WTC11 (cell line): ENCODE results near the gene SERGEF. TPM values are rescaled to one million over a fixed set of nuclear protein-coding genes. Genes with fewer than 3 reads are reported as not detected.

Experiments used
- ATAC-seq: fragments of 200-7000 bp; cut with Tn5 transposase; 2 replicates; pipeline ENCODE4 v1.10.0; 2021; ENCODE audit warnings: mild to moderate bottlenecking, moderate library complexity
- CTCF ChIA-PET: fragments of 300-600 bp; sonication (Branson Sonifier 250); formaldehyde crosslinking; loops from one replicate; lab custom pipeline; 2021; ENCODE audit warnings: antibody characterized with exemption; lab: Charles Lee
- POLR2A ChIA-PET: fragments of 350-600 bp; sonication (Branson Sonifier 250); formaldehyde crosslinking; loops from one replicate; lab custom pipeline; 2021; ENCODE audit warnings: antibody characterized with exemption; lab: Charles Lee
- DNase-seq: peaks from one replicate; pipeline ENCODE4 v3.0.0; 2021; ENCODE audit warnings: low spot score
- H3K27ac Mint-ChIP-seq: 2 replicates; pipeline ENCODE4 v1.8.0; 2021; ENCODE audit warnings: mixed read lengths
- H3K27me3 Mint-ChIP-seq: 2 replicates; pipeline ENCODE4 v1.8.0; 2021; ENCODE audit warnings: low read depth, mild to moderate bottlenecking, moderate library complexity, mixed read lengths
- H3K36me3 Mint-ChIP-seq: 2 replicates; pipeline ENCODE4 v1.8.0; 2021; ENCODE audit warnings: mixed read lengths
- H3K4me1 Mint-ChIP-seq: 2 replicates; pipeline ENCODE4 v1.8.0; 2022; ENCODE audit warnings: mixed read lengths
- H3K4me3 Mint-ChIP-seq: 2 replicates; pipeline ENCODE4 v1.8.0; 2021; ENCODE audit warnings: mild to moderate bottlenecking, moderate library complexity, mixed read lengths
- H3K9me3 Mint-ChIP-seq: 2 replicates; pipeline ENCODE4 v1.8.0; 2021; ENCODE audit warnings: mixed read lengths
- CBFB ChIP-seq: sonication (generic); formaldehyde crosslinking; IDR thresholded peaks from 2 replicates; pipeline ENCODE4 v1.8.1; 2022; ENCODE audit warnings: mild to moderate bottlenecking, low read depth, missing genetic modification reagents
- ELF4 ChIP-seq: sonication (generic); formaldehyde crosslinking; IDR thresholded peaks from 2 replicates; pipeline ENCODE4 v1.8.1; 2022; ENCODE audit warnings: low read depth, mild to moderate bottlenecking, moderate library complexity, missing genetic modification reagents
- FOXJ3 ChIP-seq: sonication (generic); formaldehyde crosslinking; IDR thresholded peaks from 2 replicates; pipeline ENCODE4 v1.9.0; 2021; ENCODE audit warnings: missing genetic modification reagents, mild to moderate bottlenecking, borderline replicate concordance
- HMGA2 ChIP-seq: fragments of 250-450 bp; sonication (Bioruptor Pico); IDR thresholded peaks from 2 replicates; pipeline ENCODE4 v1.4.0; 2021; ENCODE audit warnings: mild to moderate bottlenecking, moderate library complexity
- IRF2 ChIP-seq: sonication (generic); formaldehyde crosslinking; IDR thresholded peaks from 2 replicates; pipeline ENCODE4 v1.8.0; 2022; ENCODE audit warnings: low read depth, missing genetic modification reagents, borderline replicate concordance
- JAZF1 ChIP-seq: fragments of 250-450 bp; sonication (Bioruptor Pico); IDR thresholded peaks from 2 replicates; pipeline ENCODE4 v1.9.0; 2021; ENCODE audit warnings: moderate library complexity, mild to moderate bottlenecking, inconsistent platforms
- JUN ChIP-seq: sonication (generic); formaldehyde crosslinking; IDR thresholded peaks from 2 replicates; pipeline ENCODE4 v1.8.0; 2023; ENCODE audit warnings: mild to moderate bottlenecking, missing genetic modification reagents
- NFYB ChIP-seq: sonication (generic); formaldehyde crosslinking; conservative IDR thresholded peaks from 2 replicates; pipeline ENCODE4 v1.8.0; 2022; ENCODE audit warnings: low read depth, missing genetic modification reagents
- NR1H2 ChIP-seq: sonication (generic); formaldehyde crosslinking; IDR thresholded peaks from 2 replicates; pipeline ENCODE4 v1.9.0; 2021; ENCODE audit warnings: mild to moderate bottlenecking, moderate library complexity, missing genetic modification reagents
- TP53 ChIP-seq: sonication (generic); formaldehyde crosslinking; IDR thresholded peaks from 2 replicates; pipeline ENCODE4 v1.8.1; 2023; ENCODE audit warnings: mild to moderate bottlenecking, missing genetic modification reagents
- total RNA-seq: library from RNA; stranded (reverse); gene quantifications from 3 replicates; pipeline ENCODE4 v1.2.3, GENCODE V29; 2021
- TF ChIP-seq, protein P1 (sequence below): sonication (generic); formaldehyde crosslinking; IDR thresholded peaks from 2 replicates; pipeline ENCODE4 v1.8.0; 2023; ENCODE audit warnings: missing genetic modification reagents, mild to moderate bottlenecking, borderline replicate concordance
- TF ChIP-seq, protein P2 (sequence below): fragments of 200-600 bp; IDR thresholded peaks from 2 replicates; pipeline ENCODE4 v1.8.0; 2022; ENCODE audit warnings: antibody characterized with exemption
- TF ChIP-seq, protein P3 (sequence below): fragments of 250-450 bp; sonication (Bioruptor Pico); IDR thresholded peaks from 2 replicates; pipeline ENCODE4 v1.9.0; 2021; ENCODE audit warnings: mild to moderate bottlenecking, borderline replicate concordance
- TF ChIP-seq, protein P4 (sequence below): sonication (generic); formaldehyde crosslinking; IDR thresholded peaks from 2 replicates; pipeline ENCODE4 v1.8.1; 2022; ENCODE audit warnings: low read depth, mild to moderate bottlenecking, moderate library complexity, missing genetic modification reagents, borderline replicate concordance
- TF ChIP-seq, protein P5 (sequence below): fragments of 250-450 bp; sonication (Bioruptor Pico); IDR thresholded peaks from 2 replicates; pipeline ENCODE4 v2.1.2; 2022; ENCODE audit warnings: mild to moderate bottlenecking, moderate library complexity
- TF ChIP-seq, protein P6 (sequence below): sonication (generic); formaldehyde crosslinking; IDR thresholded peaks from 2 replicates; pipeline ENCODE4 v1.8.1; 2022; ENCODE audit warnings: mild to moderate bottlenecking, missing genetic modification reagents, moderate library complexity, borderline replicate concordance

Gene SERGEF
- total RNA-seq, 1 experiment from 2014 or later = 35.5 TPM

- ChIA-PET POLR2A (no interaction called here), CTCF (interaction anchor here (1.1 to 1.7 kb wide), 3 partner anchors 13 to 212 kb away, joined by 3 to 7 read pairs (median 6); no protein-coding TSS in a partner anchor)
- DNase-seq (peak; percentile 35), ATAC-seq (peak; percentile 63)
- Mint-ChIP-seq H3K36me3 (peaks cover 10% of the 10 kb centered on the region; the same call in 1 of the 2 replicates), H3K9me3 (no peaks in the 10 kb centered on the region), H3K4me1 (no peaks in the 10 kb centered on the region), H3K4me3 (no peak overlapping the region), H3K27me3 (no peaks in the 10 kb centered on the region), H3K27ac (no peak overlapping the region)
- TF ChIP-seq, protein P1, sequence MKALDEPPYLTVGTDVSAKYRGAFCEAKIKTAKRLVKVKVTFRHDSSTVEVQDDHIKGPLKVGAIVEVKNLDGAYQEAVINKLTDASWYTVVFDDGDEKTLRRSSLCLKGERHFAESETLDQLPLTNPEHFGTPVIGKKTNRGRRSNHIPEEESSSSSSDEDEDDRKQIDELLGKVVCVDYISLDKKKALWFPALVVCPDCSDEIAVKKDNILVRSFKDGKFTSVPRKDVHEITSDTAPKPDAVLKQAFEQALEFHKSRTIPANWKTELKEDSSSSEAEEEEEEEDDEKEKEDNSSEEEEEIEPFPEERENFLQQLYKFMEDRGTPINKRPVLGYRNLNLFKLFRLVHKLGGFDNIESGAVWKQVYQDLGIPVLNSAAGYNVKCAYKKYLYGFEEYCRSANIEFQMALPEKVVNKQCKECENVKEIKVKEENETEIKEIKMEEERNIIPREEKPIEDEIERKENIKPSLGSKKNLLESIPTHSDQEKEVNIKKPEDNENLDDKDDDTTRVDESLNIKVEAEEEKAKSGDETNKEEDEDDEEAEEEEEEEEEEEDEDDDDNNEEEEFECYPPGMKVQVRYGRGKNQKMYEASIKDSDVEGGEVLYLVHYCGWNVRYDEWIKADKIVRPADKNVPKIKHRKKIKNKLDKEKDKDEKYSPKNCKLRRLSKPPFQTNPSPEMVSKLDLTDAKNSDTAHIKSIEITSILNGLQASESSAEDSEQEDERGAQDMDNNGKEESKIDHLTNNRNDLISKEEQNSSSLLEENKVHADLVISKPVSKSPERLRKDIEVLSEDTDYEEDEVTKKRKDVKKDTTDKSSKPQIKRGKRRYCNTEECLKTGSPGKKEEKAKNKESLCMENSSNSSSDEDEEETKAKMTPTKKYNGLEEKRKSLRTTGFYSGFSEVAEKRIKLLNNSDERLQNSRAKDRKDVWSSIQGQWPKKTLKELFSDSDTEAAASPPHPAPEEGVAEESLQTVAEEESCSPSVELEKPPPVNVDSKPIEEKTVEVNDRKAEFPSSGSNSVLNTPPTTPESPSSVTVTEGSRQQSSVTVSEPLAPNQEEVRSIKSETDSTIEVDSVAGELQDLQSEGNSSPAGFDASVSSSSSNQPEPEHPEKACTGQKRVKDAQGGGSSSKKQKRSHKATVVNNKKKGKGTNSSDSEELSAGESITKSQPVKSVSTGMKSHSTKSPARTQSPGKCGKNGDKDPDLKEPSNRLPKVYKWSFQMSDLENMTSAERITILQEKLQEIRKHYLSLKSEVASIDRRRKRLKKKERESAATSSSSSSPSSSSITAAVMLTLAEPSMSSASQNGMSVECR = no peak
- TF ChIP-seq, protein P2, sequence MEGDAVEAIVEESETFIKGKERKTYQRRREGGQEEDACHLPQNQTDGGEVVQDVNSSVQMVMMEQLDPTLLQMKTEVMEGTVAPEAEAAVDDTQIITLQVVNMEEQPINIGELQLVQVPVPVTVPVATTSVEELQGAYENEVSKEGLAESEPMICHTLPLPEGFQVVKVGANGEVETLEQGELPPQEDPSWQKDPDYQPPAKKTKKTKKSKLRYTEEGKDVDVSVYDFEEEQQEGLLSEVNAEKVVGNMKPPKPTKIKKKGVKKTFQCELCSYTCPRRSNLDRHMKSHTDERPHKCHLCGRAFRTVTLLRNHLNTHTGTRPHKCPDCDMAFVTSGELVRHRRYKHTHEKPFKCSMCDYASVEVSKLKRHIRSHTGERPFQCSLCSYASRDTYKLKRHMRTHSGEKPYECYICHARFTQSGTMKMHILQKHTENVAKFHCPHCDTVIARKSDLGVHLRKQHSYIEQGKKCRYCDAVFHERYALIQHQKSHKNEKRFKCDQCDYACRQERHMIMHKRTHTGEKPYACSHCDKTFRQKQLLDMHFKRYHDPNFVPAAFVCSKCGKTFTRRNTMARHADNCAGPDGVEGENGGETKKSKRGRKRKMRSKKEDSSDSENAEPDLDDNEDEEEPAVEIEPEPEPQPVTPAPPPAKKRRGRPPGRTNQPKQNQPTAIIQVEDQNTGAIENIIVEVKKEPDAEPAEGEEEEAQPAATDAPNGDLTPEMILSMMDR = peak; percentile 74
Observed at GRCh38 chr11:17991783-17992433, 20.9 kb downstream of the SERGEF start.

GRCh38 chr11:17989306-17989705, 23.5 kb downstream of the SERGEF start:
- peaks cover 10% of the 10 kb centered on the region; the same call in 1 of the 2 replicates for H3K36me3 Mint-ChIP-seq
- ATAC-seq = no peak

GRCh38 chr11:17988465-17988864, 24.4 kb downstream of the SERGEF start:
- DNase-seq = no peak
- CTCF ChIA-PET = interaction anchor here (0.8 to 3.3 kb wide), 3 partner anchors 10 to 82 kb away, joined by 3 to 12 read pairs (median 5); no protein-coding TSS in a partner anchor
- Mint-ChIP-seq H3K27me3 (no peaks in the 10 kb centered on the region), H3K9me3 (no peaks in the 10 kb centered on the region), H3K4me3 (no peak overlapping the region), H3K36me3 (peaks cover 16% of the 10 kb centered on the region; the same call in 1 of the 2 replicates), H3K4me1 (no peaks in the 10 kb centered on the region), H3K27ac (no peak overlapping the region)
- ATAC-seq = no peak
- TF ChIP-seq FOXJ3 (no peak), CBFB (CRISPR knock-in tag) (no peak), ELF4 (CRISPR knock-in tag) (no peak), JUN (no peak), NR1H2 (no peak), TP53 (no peak)
- TF ChIP-seq, protein P3, sequence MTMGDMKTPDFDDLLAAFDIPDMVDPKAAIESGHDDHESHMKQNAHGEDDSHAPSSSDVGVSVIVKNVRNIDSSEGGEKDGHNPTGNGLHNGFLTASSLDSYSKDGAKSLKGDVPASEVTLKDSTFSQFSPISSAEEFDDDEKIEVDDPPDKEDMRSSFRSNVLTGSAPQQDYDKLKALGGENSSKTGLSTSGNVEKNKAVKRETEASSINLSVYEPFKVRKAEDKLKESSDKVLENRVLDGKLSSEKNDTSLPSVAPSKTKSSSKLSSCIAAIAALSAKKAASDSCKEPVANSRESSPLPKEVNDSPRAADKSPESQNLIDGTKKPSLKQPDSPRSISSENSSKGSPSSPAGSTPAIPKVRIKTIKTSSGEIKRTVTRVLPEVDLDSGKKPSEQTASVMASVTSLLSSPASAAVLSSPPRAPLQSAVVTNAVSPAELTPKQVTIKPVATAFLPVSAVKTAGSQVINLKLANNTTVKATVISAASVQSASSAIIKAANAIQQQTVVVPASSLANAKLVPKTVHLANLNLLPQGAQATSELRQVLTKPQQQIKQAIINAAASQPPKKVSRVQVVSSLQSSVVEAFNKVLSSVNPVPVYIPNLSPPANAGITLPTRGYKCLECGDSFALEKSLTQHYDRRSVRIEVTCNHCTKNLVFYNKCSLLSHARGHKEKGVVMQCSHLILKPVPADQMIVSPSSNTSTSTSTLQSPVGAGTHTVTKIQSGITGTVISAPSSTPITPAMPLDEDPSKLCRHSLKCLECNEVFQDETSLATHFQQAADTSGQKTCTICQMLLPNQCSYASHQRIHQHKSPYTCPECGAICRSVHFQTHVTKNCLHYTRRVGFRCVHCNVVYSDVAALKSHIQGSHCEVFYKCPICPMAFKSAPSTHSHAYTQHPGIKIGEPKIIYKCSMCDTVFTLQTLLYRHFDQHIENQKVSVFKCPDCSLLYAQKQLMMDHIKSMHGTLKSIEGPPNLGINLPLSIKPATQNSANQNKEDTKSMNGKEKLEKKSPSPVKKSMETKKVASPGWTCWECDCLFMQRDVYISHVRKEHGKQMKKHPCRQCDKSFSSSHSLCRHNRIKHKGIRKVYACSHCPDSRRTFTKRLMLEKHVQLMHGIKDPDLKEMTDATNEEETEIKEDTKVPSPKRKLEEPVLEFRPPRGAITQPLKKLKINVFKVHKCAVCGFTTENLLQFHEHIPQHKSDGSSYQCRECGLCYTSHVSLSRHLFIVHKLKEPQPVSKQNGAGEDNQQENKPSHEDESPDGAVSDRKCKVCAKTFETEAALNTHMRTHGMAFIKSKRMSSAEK = no peak
- TF ChIP-seq, protein P4, sequence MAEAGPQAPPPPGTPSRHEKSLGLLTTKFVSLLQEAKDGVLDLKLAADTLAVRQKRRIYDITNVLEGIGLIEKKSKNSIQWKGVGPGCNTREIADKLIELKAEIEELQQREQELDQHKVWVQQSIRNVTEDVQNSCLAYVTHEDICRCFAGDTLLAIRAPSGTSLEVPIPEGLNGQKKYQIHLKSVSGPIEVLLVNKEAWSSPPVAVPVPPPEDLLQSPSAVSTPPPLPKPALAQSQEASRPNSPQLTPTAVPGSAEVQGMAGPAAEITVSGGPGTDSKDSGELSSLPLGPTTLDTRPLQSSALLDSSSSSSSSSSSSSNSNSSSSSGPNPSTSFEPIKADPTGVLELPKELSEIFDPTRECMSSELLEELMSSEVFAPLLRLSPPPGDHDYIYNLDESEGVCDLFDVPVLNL (CRISPR knock-in tag) = no peak
- POLR2A ChIA-PET = no interaction called here

More at GRCh38 chr11:17989306-17989705, 23.5 kb downstream of the SERGEF start:
- Mint-ChIP-seq H3K9me3 (no peaks in the 10 kb centered on the region), H3K27me3 (no peaks in the 10 kb centered on the region), H3K4me1 (no peaks in the 10 kb centered on the region), H3K27ac (no peak overlapping the region), H3K4me3 (no peak overlapping the region)
- ChIA-PET CTCF (interaction anchor here (0.7 to 3.3 kb wide), 3 partner anchors 11 to 222 kb away, joined by 5 to 12 read pairs (median 5); no protein-coding TSS in a partner anchor), POLR2A (no interaction called here)
- no peak for DNase-seq
- TF ChIP-seq HMGA2 (CRISPR knock-in tag) = no peak
- no peak for TF ChIP-seq TP53
- TF ChIP-seq NFYB (CRISPR knock-in tag) = no peak
- TF ChIP-seq JAZF1 (CRISPR knock-in tag) = no peak
- TF ChIP-seq, protein P5, sequence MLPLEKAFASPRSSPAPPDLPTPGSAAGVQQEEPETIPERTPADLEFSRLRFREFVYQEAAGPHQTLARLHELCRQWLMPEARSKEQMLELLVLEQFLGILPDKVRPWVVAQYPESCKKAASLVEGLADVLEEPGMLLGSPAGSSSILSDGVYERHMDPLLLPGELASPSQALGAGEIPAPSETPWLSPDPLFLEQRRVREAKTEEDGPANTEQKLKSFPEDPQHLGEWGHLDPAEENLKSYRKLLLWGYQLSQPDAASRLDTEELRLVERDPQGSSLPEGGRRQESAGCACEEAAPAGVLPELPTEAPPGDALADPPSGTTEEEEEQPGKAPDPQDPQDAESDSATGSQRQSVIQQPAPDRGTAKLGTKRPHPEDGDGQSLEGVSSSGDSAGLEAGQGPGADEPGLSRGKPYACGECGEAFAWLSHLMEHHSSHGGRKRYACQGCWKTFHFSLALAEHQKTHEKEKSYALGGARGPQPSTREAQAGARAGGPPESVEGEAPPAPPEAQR (CRISPR knock-in tag) = no peak
- no peak for TF ChIP-seq IRF2 (CRISPR knock-in tag)
- TF ChIP-seq, protein P6, sequence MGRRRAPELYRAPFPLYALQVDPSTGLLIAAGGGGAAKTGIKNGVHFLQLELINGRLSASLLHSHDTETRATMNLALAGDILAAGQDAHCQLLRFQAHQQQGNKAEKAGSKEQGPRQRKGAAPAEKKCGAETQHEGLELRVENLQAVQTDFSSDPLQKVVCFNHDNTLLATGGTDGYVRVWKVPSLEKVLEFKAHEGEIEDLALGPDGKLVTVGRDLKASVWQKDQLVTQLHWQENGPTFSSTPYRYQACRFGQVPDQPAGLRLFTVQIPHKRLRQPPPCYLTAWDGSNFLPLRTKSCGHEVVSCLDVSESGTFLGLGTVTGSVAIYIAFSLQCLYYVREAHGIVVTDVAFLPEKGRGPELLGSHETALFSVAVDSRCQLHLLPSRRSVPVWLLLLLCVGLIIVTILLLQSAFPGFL (CRISPR knock-in tag) = no peak
